Astrocyte of the spinal cord (primary cell): ENCODE measurements around the gene MST1.
A peak's percentile ranks its signal among the peaks of the same experiment; 100 is the strongest.

Source experiments
- DNase-seq: peaks from one replicate; pipeline ENCODE4 v3.0.0; 2011; ENCODE audit warnings: low read depth, low spot score
- H3K4me3 ChIP-seq: 2 replicates; pipeline ENCODE4 v1.5.1; 2011; ENCODE audit warnings: low read depth, mild to moderate bottlenecking, low read length, moderate library complexity
- in situ Hi-C: cut with HindIII; loops from 2 replicates; pipeline ENCODE4 v1.10.0; 2017; ENCODE audit warnings: low sequenced_read_pairs
- TF ChIP-seq, protein P1 (sequence below): IDR thresholded peaks from 2 replicates; pipeline ENCODE4 v1.5.1; 2012; ENCODE audit warnings: low read depth, mild to moderate bottlenecking, low read length, inconsistent platforms

The MST1 gene

DNA sequence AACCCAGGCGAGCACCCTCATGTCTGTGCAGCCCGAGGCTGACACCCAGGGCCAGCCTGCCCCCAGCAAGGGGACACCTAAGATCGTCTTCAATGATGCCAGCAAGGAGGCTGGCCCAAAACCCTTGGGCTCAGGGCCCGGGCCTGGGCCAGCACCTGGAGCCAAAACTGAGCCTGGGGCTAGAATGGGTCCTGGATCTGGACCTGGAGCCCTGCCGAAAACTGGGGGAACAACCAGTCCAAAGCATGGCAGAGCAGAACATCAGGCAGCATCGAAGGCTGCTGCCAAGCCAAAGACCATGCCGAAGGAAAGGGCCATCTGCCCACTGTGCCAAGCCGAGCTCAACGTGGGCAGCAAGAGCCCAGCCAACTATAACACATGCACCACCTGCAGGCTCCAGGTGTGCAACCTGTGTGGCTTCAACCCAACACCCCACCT is 46.5 kb downstream of the MST1 start:
- DNase-seq = no peak
- TF ChIP-seq, protein P1, sequence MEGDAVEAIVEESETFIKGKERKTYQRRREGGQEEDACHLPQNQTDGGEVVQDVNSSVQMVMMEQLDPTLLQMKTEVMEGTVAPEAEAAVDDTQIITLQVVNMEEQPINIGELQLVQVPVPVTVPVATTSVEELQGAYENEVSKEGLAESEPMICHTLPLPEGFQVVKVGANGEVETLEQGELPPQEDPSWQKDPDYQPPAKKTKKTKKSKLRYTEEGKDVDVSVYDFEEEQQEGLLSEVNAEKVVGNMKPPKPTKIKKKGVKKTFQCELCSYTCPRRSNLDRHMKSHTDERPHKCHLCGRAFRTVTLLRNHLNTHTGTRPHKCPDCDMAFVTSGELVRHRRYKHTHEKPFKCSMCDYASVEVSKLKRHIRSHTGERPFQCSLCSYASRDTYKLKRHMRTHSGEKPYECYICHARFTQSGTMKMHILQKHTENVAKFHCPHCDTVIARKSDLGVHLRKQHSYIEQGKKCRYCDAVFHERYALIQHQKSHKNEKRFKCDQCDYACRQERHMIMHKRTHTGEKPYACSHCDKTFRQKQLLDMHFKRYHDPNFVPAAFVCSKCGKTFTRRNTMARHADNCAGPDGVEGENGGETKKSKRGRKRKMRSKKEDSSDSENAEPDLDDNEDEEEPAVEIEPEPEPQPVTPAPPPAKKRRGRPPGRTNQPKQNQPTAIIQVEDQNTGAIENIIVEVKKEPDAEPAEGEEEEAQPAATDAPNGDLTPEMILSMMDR = no peak
- H3K4me3 ChIP-seq = no peak overlapping the region
- in situ Hi-C loops = no loop called here

DNA sequence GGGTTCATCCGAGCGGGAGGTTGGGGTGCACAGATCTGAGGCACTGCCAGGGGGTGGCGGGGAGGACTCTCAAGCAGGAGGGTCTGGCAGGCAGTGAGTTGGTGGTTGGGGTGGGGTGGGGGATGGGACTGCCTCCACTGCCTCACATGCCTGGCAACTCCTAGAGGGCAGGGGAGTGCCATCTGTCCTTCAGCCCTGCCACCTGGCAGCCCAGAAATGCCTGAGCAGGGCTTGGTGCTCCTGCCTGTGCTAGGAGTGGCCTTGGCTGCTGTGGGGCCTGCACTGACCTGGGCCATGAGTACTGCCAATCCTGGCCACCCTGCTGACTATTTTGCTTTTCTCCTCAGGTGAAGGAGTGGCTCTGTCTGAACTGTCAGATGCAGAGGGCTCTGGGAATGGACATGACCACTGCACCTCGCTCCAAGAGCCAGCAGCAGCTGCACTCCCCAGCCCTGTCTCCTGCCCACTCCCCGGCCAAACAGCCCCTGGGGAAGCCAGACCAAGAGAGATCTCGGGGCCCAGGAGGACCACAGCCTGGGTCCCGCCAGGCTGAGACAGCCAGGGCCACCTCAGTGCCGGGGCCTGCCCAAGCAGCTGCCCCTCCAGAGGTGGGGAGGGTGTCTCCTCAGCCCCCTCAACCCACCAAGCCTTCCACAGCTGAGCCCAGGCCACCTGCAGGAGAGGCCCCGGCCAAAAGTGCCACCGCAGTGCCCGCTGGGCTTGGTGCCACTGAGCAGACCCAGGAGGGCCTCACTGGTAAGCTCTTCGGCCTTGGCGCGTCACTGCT is 47.2 kb downstream of the MST1 start:
- H3K4me3 ChIP-seq = no peak overlapping the region
- in situ Hi-C loops = no loop called here
- TF ChIP-seq, protein P1 = no peak
- DNase-seq = no peak

DNA sequence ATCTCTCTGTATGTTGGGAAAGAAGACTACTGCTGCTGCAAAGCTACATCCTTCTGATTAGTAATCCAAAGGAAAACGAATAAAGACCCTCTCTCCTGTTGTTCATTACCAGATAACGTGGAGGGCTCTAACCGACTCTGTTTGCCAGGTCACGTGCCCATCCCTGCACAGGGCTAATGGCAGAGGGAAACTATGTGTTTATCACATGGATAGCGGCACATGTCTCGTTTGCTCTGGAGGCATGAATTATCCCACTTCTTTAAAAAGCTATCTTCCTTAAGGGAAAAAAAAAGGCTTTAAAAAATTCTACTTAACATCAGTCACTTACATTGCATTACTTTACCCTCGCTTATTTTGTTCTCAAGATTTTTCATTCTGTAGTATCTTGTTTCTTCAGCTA is 48.0 kb downstream of the MST1 start:
- no peak overlapping the region for H3K4me3 ChIP-seq
- in situ Hi-C loops = no loop called here
- no peak for DNase-seq
- TF ChIP-seq, protein P1 = no peak

DNA sequence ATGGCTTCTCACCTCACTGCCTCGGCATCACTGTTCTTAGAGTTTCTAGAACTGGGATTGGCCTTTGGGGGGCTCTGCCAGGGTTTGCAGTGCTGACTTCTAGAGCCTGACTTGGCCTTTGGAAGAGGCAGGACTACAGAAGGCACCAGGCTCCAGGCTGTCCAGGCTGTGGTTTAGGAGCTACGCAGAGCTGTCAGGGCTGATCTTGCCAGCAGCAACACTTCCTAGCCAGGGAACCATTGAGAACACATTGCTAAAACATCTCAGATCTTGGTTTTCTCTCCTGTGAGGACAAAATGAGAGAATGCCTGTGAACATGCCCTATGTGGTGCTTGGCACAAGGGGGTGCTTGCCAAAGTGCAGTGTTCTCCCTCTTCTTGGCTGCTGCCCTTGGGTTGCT is 49.7 kb downstream of the MST1 start:
- in situ Hi-C loops = no loop called here
- TF ChIP-seq, protein P1 = no peak
- no peak overlapping the region for H3K4me3 ChIP-seq
- no peak for DNase-seq

DNA sequence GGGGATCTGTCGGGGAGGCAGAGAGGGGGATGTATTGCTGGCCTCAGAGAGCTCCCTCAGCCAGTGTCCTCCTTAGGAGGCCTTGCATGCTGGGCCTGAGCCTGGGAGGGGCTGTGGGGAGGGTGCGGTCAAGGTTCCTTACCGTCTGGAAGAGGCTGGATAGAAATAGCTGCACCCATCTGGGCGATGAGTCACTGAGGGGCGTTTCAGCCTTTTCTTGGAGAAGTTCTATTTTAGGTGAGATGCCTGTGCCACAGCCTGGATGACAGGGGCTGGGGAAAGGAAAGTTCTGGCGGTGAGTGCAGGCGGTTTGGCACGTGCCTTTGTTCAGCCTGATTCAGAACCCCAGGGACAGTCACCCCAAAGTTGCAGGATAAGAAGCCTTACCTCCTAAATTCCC is 50.8 kb downstream of the MST1 start:
- DNase-seq = peak; percentile 62
- TF ChIP-seq, protein P1 = no peak
- in situ Hi-C loops = no loop called here
- H3K4me3 ChIP-seq = no peak overlapping the region

DNA sequence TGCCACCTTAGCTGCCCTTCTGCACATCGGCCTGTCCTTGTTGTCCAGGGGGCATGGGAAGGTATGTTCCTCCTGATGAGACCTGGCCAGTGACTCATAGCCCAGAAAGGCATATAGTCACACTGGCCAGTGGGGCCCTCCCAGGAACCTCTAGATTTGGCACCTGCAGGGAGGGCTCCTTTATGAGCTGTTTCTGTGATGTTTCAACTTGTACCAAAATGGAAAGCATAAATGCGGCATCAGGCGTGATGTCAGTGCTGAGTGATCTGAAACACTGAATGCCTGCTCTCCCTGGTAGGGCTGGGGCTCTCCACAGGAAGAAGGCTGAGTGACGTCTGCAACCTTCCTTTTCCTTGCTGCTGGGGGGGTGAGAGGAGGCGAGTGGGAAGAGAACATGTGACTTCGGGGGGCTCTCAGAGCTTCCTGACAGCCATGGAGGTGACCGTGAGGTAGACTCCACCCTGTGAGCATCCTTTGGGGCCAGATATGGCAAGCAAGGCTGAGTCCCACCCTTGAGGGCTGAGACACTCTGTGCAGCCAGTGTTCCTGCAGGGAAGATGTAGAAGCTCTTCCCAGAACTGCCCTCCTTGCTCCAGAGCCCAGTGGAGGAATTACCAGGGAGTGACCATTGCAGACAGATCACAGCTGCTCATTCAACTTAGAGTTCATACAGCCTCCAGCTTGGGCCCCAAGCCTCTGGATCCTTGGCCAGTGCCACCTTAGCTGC is 52.2 kb downstream of the MST1 start:
- in situ Hi-C loops = no loop called here
- DNase-seq = no peak

More for the DNA sequence above, 52.2 kb downstream of the MST1 start:
- TF ChIP-seq, protein P1 = no peak
- H3K4me3 ChIP-seq = no peak overlapping the region
